Pancreas (tissue), 10 donors: ENCODE data around the gene PALLD. TPM values are rescaled to one million over a fixed set of nuclear protein-coding genes. Genes with fewer than 3 reads are reported as not detected.
A peak's percentile ranks its signal among the peaks of the same experiment; 100 is the strongest.

Source experiments
- ATAC-seq, 4 donors: fragments of 200-7000 bp; cut with Tn5 transposase; one replicate each; pipeline versions ENCODE4 v1.8.0 to v1.9.1; 2020; ENCODE audit warnings: mild to moderate bottlenecking in 4 of 4, moderate library complexity in 4 of 4
- DNase-seq, 6 donors: peaks; one replicate each; pipeline ENCODE4 v3.0.0-alpha.2; 2020
- FAIRE-seq: peaks from 2 replicates; lab custom pipeline; 2012; peaks lifted over from hg19 to GRCh38; lab: Jason Lieb, UNC
- H3K27ac ChIP-seq, 4 donors: fragments of 200-600 bp; sonication (generic); 1 replicate in 3 of 4; 2 replicates in 1 of 4; pipeline versions ENCODE4 v1.5.0 to v1.8.0; 2020
- H3K27me3 ChIP-seq, 4 donors: fragments of 200-600 bp; one replicate each; pipeline ENCODE4 v1.8.0; 2021
- H3K36me3 ChIP-seq, 3 donors: fragments of 200-600 bp; sonication (generic) in 1 of 3; one replicate each; pipeline versions ENCODE4 v1.5.0 to v1.8.0; 2020 to 2021
- H3K4me1 ChIP-seq, 3 donors: fragments of 200-600 bp; one replicate each; pipeline ENCODE4 v1.8.0; 2021
- H3K4me3 ChIP-seq, 4 donors: fragments of 200-600 bp; sonication (generic) in 2 of 4; one replicate each; pipeline versions ENCODE4 v1.5.0 to v1.8.0; 2020 to 2021
- H3K9me3 ChIP-seq, 4 donors: fragments of 200-600 bp; one replicate each; pipeline ENCODE4 v1.8.0; 2021
- CTCF ChIP-seq, 4 donors: fragments of 200-600 bp; sonication (generic) in 3 of 4; IDR thresholded peaks; one replicate each; pipeline versions ENCODE4 v1.5.0 to v1.8.0; 2021; ENCODE audit warnings: antibody characterized with exemption in 4 of 4
- WGBS, 2 donors: extraction: QIAGEN DNeasy Blood & Tissue Kit; methylation state at CpG; one replicate each; pipeline ENCODE4 v1.1.7; 2013; 5-methylcytosine and 5-hydroxymethylcytosine counted together
- intact Hi-C, 3 donors: fragments of 100-400 bp; cut with DNase I; formaldehyde crosslinking; loops; one replicate each; pipeline versions ENCODE4 v1.11.1 to v1.14.2; 2022
- polyA plus RNA-seq, 2 donors: library from polyadenylated mRNA; stranded (reverse); fragments of 200-250 nt; gene quantifications; one replicate each; pipeline ENCODE4 v1.2.3, GENCODE V29; 2013
- total RNA-seq, 6 donors: library from RNA; stranded (reverse); fragmentation: NEBNext Ultra II Directional in 4 of 6; extraction: Animal tissue kit (Norgen Biotek cat#: 25700) in 4 of 6; gene quantifications; one replicate each; pipeline versions ENCODE4 v1.2.1 to v1.2.4, GENCODE V29; 2021 to 2023
- donor health status: healthy with polysubstance abuse.
- donor health status: DM: no; HTN: no; CAD: no; lungs with moderate emphysema.
- donor health status: DM: no; HTN: no; CAD: no.
- donor health status: control.
- donor health status: control.
- donor health status: Bipolar disorder and iron deficiency.
- donor health status: DM: yes; HTN: yes; CAD: no.
- donor health status: DM: no; HTN: no; CAD: no.
- donor health status: DM: no; HTN: no; CAD: no.
- donor health status: DM: yes; HTN: yes; CAD: no.

The PALLD gene
- total and polyA plus RNA-seq, 8 donors, result 4.4 to 44.2 (median 14.1) TPM

- Histone ChIP-seq H3K4me1 (no peaks in the 10 kb centered on the region), H3K9me3 (no peaks in the 10 kb centered on the region), H3K27me3 (no peaks in the 10 kb centered on the region), H3K27ac (no peak overlapping the region), H3K4me3 (no peak overlapping the region), H3K36me3 (no peaks in the 10 kb centered on the region)
- 80 to 86% methylated on average over 4 of the region's 4 CpGs for WGBS, 2 donors
- FAIRE-seq (no peak), DNase-seq (no peak), ATAC-seq (no peak)
- TF ChIP-seq CTCF (IDR thresholded peaks at IDR 0.05), result no peak
- intact Hi-C loops, result no loop called here
Measured at GRCh38 chr4:168765322-168765721, 268.5 kb downstream of the PALLD start.

GRCh38 chr4:168765726-168766125 lies 268.9 kb downstream of the PALLD start:
- FAIRE-seq (no peak), ATAC-seq (peak in 3 of 4 donors; percentile 45 to 70 (median 61)), DNase-seq (no peak)
- no peak overlapping the region for H3K27ac ChIP-seq
- no peaks in the 10 kb centered on the region for H3K9me3 ChIP-seq
- TF ChIP-seq CTCF (IDR thresholded peaks at IDR 0.05), result no peak
- no peaks in the 10 kb centered on the region for H3K27me3 ChIP-seq
- H3K4me1 ChIP-seq, result no peaks in the 10 kb centered on the region
- intact Hi-C loops, result no loop called here
- H3K36me3 ChIP-seq, result no peaks in the 10 kb centered on the region
- H3K4me3 ChIP-seq, result no peak overlapping the region

GRCh38 chr4:168766604-168767316 lies 269.9 kb downstream of the PALLD start:
- WGBS, 2 donors, result 85 to 89% methylated on average over 8 of the region's 8 CpGs
- no peak for FAIRE-seq
- Histone ChIP-seq H3K36me3 (no peaks in the 10 kb centered on the region), H3K9me3 (no peaks in the 10 kb centered on the region), H3K4me3 (no peak overlapping the region), H3K27me3 (no peaks in the 10 kb centered on the region), H3K27ac (no peak overlapping the region), H3K4me1 (no peaks in the 10 kb centered on the region)
- no peak for DNase-seq
- intact Hi-C loops, result no loop called here
- peak in 2 of 4 donors; percentile 25 to 33 for ATAC-seq
- TF ChIP-seq CTCF (IDR thresholded peaks at IDR 0.05), result no peak

- H3K9me3 ChIP-seq, result no peaks in the 10 kb centered on the region
- no peaks in the 10 kb centered on the region for H3K4me1 ChIP-seq
- H3K36me3 ChIP-seq, result no peaks in the 10 kb centered on the region
- no peak for TF ChIP-seq CTCF (IDR thresholded peaks at IDR 0.05)
- peak in 2 of 4 donors; percentile 11 to 57 for ATAC-seq
- H3K27me3 ChIP-seq, result no peaks in the 10 kb centered on the region
- no peak overlapping the region for H3K27ac ChIP-seq
- intact Hi-C loops, result no loop called here
- FAIRE-seq, result no peak
- no peak for DNase-seq
- H3K4me3 ChIP-seq, result no peak overlapping the region
- WGBS, 2 donors, result 72 to 85% methylated on average over 4 of the region's 4 CpGs
Measured at GRCh38 chr4:168769416-168769815, 272.6 kb downstream of the PALLD start.

GRCh38 chr4:168769837-168770236 lies 273.0 kb downstream of the PALLD start:
- Histone ChIP-seq H3K36me3 (no peaks in the 10 kb centered on the region), H3K4me3 (no peak overlapping the region), H3K27ac (no peak overlapping the region), H3K9me3 (no peaks in the 10 kb centered on the region), H3K4me1 (no peaks in the 10 kb centered on the region), H3K27me3 (no peaks in the 10 kb centered on the region)
- WGBS, 2 donors, result 41 to 69% methylated on average over 1 of the region's 1 CpG
- FAIRE-seq (no peak), ATAC-seq (no peak), DNase-seq (no peak)
- no peak for TF ChIP-seq CTCF (IDR thresholded peaks at IDR 0.05)
- intact Hi-C loops, result no loop called here
